SK-N-MC (cell line): ENCODE results near the gene ZDHHC16.
"Not testable (repeated sequence)": the region's sequence is repeated elsewhere in the genome, so short reads cannot be mapped to it uniquely, and the experiment has no call there.

Experiments used
- DNase-seq: peaks from one replicate; pipeline ENCODE4 v3.0.0-alpha.2; 2011; ENCODE audit warnings: low read depth, low spot score
- H3K27ac ChIP-seq: fragments of 200-600 bp; sonication (generic); 2 replicates; pipeline ENCODE4 v1.5.1; 2016; ENCODE audit warnings: mixed run types
- H3K36me3 ChIP-seq: fragments of 200-600 bp; sonication (generic); 2 replicates; pipeline ENCODE4 v1.6.1; 2017; ENCODE audit warnings: antibody characterized with exemption, low read length, mixed read lengths; ENCODE audit not compliant: insufficient read depth
- H3K4me3 ChIP-seq: fragments of 200-600 bp; sonication (generic); 2 replicates; pipeline ENCODE4 v1.5.1; 2016
- H3K9ac ChIP-seq: fragments of 200-600 bp; sonication (generic); 2 replicates; pipeline ENCODE4 v1.8.0; 2017; ENCODE audit warnings: mixed run types, mixed read lengths; ENCODE audit not compliant: insufficient read length
- H3K9me3 ChIP-seq: fragments of 200-600 bp; sonication (generic); 2 replicates; pipeline ENCODE4 v1.6.1; 2017; ENCODE audit warnings: low read depth, mild to moderate bottlenecking, antibody characterized with exemption, low read length, moderate library complexity, mixed read lengths
- EZH2 ChIP-seq: fragments of 200-600 bp; sonication (generic); IDR thresholded peaks from one replicate; pipeline ENCODE4 v1.6.1; 2017; ENCODE audit warnings: antibody characterized with exemption
- FOXP2 ChIP-seq: optimal IDR thresholded peaks from 2 replicates; pipeline ENCODE3; 2011; ENCODE audit warnings: mild to moderate bottlenecking, moderate library complexity; ENCODE audit not compliant: insufficient read depth; ENCODE audit errors: extremely low read length, control extremely low read depth
- POLR2AphosphoS5 ChIP-seq: IDR thresholded peaks from 2 replicates; pipeline ENCODE4 v1.6.1; 2012; ENCODE audit warnings: mild to moderate bottlenecking, low read depth, low read length, borderline replicate concordance

Gene ZDHHC16

DNA sequence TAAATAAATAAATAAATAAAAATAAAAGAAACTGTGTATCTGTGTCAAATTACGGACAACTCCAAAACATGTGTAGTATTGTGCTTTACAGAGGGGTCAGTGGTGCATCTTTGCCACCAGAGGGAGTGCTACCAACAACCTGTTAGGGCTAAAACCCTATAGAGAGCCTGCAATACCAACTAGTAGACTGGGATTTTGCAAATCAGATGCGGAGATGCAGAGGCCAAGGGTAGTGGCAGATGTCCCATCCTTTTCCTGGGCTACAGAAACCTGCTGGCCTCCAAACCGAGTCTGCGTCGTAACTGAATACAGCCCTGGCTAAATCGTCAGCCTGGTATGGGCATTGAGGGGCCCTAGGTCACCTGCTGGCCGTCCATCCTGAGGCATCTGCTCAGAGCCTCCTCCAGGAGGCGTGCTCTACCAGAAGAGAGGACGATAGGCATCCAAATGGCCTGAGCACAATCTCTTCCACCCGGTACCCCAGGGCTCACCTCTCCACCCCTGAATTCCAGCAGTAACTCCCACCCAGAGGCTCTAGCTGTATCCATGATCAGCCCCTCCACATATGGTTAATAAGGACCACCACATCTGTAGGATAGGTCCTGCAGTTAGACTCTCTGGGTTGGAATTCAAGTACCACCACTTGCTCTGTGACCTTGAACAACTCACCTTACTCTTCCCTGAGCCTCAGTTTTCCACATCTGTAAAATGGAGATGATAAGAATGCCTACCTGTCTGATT, 38.6 kb upstream of the ZDHHC16 start:
- DNase-seq, result no peak
- Histone ChIP-seq H3K4me3 (no peak overlapping the region), H3K27ac (no peak overlapping the region), H3K9me3 (no peaks in the 10 kb centered on the region), H3K36me3 (no peaks in the 10 kb centered on the region), H3K9ac (no peak overlapping the region)
- TF ChIP-seq FOXP2 (no peak), POLR2AphosphoS5 (no peak), EZH2 (no peak)

DNA sequence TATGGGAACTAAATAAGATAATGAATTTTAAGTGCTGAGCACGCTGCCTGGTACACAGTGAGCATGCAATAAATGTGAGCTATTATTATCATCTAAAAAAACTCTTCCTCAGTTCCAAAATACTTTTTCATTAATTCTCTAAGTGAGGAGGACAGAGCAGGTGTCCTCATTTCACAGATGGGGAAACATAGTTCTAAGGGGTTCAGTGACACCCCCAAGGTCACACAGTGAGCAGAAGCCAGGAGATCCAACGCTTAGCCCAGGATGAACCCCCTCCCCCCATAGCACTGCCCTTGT, 38.1 kb upstream of the ZDHHC16 start:
- TF ChIP-seq FOXP2, result no peak
- no peak for TF ChIP-seq EZH2
- no peak for TF ChIP-seq POLR2AphosphoS5
- Histone ChIP-seq H3K27ac (no peak overlapping the region), H3K9me3 (no peaks in the 10 kb centered on the region), H3K9ac (no peak overlapping the region), H3K36me3 (no peaks in the 10 kb centered on the region), H3K4me3 (no peak overlapping the region)
- DNase-seq, result no peak

DNA sequence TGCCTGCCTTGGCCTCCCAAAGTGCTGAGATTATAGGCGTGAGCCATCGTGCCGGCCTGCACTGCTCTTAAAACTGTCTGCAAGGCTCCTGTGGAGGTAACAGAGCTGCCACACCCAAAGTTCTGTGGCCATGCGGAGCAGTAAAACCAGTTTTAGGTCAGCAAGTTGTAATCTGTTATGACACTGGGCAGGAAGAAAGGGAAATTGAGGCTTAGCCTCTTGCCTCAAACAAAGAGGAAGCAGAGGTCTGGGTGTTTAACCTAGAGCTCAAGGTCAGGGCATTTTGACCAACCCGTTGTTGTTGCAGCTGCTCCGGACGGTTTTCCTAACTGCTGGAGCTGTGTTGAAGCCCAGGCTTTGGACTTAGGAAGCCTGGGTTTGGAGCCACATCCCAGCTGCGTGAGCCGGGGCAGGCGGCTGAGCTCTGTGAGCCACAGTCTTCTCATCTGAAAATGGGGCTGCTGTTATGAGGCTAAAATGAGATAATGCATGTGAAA, 37.4 kb upstream of the ZDHHC16 start:
- no peak overlapping the region for H3K9ac ChIP-seq
- TF ChIP-seq POLR2AphosphoS5, result no peak
- TF ChIP-seq EZH2, result no peak
- no peak for TF ChIP-seq FOXP2
- H3K27ac ChIP-seq, result no peak overlapping the region
- no peak for DNase-seq
- no peak overlapping the region for H3K4me3 ChIP-seq
- H3K36me3 ChIP-seq, result no peaks in the 10 kb centered on the region
- no peaks in the 10 kb centered on the region for H3K9me3 ChIP-seq

DNA sequence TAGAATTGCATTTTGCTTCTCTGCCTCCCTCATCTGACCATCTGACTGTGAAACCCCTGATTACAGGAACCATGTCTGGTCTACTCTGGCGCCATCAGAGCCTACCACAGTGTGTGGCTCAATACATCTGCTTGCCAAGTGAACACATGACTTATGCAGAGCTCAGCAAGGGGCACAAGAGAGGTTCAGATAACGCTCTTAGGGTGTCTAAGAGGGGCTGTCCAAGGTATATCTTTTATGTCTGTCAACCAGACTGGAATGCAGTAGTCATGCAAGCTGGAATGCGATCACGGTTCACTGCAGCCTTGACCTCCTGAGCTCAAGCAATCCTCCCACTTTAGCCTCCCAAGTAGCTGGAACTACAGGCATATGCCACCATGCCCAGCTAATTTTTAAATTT, 34.6 kb upstream of the ZDHHC16 start:
- no peak for TF ChIP-seq EZH2
- TF ChIP-seq POLR2AphosphoS5, result no peak
- TF ChIP-seq FOXP2, result no peak
- Histone ChIP-seq H3K9ac (no peak overlapping the region), H3K36me3 (no peaks in the 10 kb centered on the region), H3K4me3 (no peak overlapping the region), H3K27ac (no peak overlapping the region), H3K9me3 (no peaks in the 10 kb centered on the region)
- DNase-seq, result no peak

DNA sequence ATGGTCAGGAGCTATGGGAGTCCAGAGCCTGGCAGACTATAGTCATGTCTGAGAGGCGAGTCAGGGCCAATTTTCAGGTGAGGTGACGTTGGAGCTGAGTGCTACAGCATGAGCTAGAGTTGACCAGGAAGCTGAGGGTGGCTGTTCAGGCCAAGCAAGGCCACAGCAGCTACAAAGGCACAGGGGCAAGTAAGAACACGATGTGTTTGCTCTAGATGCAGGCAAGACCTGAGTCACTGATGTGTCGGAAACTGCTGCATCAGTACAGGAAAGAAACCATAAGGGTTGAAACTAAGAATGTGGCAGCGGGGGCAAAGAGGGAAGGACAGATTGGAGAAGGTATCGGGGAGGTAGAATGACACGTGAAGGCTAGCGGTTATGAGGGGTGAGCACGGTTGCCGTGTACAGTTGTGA, 33.1 kb upstream of the ZDHHC16 start:
- no peak for DNase-seq
- Histone ChIP-seq H3K36me3 (no peaks in the 10 kb centered on the region), H3K27ac (no peak overlapping the region), H3K9ac (no peak overlapping the region), H3K4me3 (no peak overlapping the region), H3K9me3 (no peaks in the 10 kb centered on the region)
- TF ChIP-seq FOXP2 (no peak), EZH2 (no peak), POLR2AphosphoS5 (no peak)

DNA sequence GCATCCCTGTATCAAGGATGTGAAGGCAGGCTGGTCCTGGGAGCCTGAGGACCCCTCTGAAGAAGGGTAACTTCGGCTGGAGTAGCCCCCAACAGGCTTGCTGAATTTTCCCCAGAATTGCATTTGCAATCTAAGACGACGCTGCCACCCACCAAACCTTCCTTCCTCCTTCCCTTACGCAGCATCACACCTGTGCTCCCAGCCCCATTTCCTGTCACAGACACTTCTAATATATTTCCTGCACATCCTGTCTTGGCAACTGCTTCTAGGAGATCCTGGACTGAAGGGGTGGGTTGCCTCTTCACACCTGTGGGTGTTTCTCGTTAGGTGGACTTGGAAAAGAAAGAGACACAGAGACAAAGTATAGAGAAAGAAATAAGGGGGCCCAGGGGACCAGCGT, 29.4 kb upstream of the ZDHHC16 start:
- TF ChIP-seq FOXP2, result no peak
- no peak for TF ChIP-seq POLR2AphosphoS5
- TF ChIP-seq EZH2, result no peak
- Histone ChIP-seq H3K4me3 (no peak overlapping the region), H3K9ac (no peak overlapping the region), H3K36me3 (no peaks in the 10 kb centered on the region), H3K27ac (no peak overlapping the region), H3K9me3 (no peaks in the 10 kb centered on the region)
- no peak for DNase-seq

DNA sequence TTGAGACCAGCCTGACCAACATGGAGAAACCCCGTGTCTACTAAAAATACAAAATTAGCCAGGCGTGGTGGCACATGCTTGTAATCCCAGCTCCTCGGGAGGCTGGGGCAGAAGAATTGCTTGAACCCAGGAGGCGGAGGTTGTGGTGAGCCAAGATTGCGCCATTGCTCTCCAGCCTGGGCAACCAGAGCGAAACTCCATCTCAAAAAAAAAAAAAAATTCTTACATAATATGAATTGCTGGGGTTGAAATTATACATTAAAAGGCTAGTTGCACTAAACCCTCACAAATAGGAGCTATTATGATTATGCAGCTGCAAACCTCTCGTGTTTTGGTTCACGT, 22.2 kb upstream of the ZDHHC16 start:
- not testable (repeated sequence) for H3K4me3 ChIP-seq, H3K27ac ChIP-seq, DNase-seq

DNA sequence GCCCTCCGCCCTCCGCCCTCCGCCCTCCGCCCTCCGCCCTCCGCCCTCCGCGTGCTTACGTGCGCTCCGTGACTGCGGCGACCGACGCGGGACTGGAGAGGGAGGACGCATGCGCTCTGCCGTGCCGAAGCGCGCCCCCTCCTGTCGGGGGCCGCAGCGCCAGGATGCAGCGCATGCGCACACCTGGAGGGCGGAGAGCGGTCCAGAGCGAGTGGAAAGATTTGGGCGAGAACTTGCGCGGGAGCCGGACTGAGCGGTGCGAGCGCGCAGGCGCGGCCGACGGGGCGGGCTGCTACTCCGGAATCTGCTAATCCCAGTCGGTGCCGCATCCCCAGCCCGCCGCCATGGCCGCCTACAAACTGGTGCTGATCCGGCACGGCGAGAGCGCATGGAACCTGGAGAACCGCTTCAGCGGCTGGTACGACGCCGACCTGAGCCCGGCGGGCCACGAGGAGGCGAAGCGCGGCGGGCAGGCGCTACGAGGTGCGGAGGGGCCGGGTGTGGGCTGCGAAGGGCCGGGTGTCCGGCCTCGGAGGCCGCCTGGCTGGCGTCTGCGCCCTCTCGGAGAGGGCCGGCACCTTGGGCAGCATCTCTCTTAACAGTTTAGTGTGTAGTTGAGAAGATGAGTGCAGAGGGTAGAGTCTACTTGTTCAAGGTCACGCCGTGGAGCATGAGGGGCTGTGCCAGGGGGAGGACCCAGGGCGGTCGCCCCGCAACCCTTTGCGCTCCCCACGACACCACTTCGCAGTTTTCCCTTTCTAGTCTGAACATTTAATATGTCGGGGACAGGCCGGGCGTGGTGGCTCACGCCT, 19.8 kb upstream of the ZDHHC16 start, which contains the start of gene PGAM1:
Gene PGAM1 (plus strand): TSS at position 228 of the 812 bp plus-strand sequence. CDS start 117 bp downstream, at position 345.
- TF ChIP-seq EZH2 (no peak), POLR2AphosphoS5 (peak; percentile 62; the same call in 1 of the 2 replicates)
- Histone ChIP-seq H3K36me3 (peaks cover 21% of the 10 kb centered on the region), H3K9me3 (no peaks in the 10 kb centered on the region), H3K9ac (peak within 1 kb of the TSS; percentile 89), H3K27ac (peak within 1 kb of the TSS; percentile 70), H3K4me3 (peak within 1 kb of the TSS; percentile 82)
- DNase-seq, result peak; percentile 40

More for the DNA sequence above, 22.2 kb upstream of the ZDHHC16 start:
- H3K9ac ChIP-seq, H3K9me3 ChIP-seq, H3K36me3 ChIP-seq: not testable (repeated sequence)
